IPS-11a (cell line): ENCODE data around the gene TRAF6.
A peak's percentile ranks its signal among the peaks of the same experiment; 100 is the strongest.
"Not testable (repeated sequence)": the region's sequence is repeated elsewhere in the genome, so short reads cannot be mapped to it uniquely, and the experiment has no call there.

ENCODE experiments used
- H3K4me3 ChIP-seq: one replicate; pipeline ENCODE4 v1.5.1; 2013; ENCODE audit warnings: low read depth, low read length, control low read depth

The TRAF6 gene

GRCh38 chr11:36509694-36510593 lies at the start of gene TRAF6:
TSS of gene TRAF6 (minus strand) at chr11:36510272. CDS start at chr11:36501515, 8,757 bp downstream.
- peak within 1 kb of the TSS; percentile 94 for H3K4me3 ChIP-seq

- no peak overlapping the region for H3K4me3 ChIP-seq
These were observed 48.7 kb upstream of the TRAF6 start for GRCh38 chr11:36558571-36559413.

GRCh38 chr11:36557991-36558390 lies 47.9 kb upstream of the TRAF6 start:
- H3K4me3 ChIP-seq = no peak overlapping the region

- not testable (repeated sequence) for H3K4me3 ChIP-seq
These were observed 47.3 kb upstream of the TRAF6 start for GRCh38 chr11:36557390-36557789.

- H3K4me3 ChIP-seq = no peak overlapping the region
These were observed 40.5 kb upstream of the TRAF6 start for GRCh38 chr11:36550385-36551115.

- H3K4me3 ChIP-seq = no peak overlapping the region
These were observed 30.9 kb upstream of the TRAF6 start for GRCh38 chr11:36540998-36541397.

- no peak overlapping the region for H3K4me3 ChIP-seq
These were observed 24.3 kb upstream of the TRAF6 start for GRCh38 chr11:36534276-36534840.

- no peak overlapping the region for H3K4me3 ChIP-seq
These were observed 23.0 kb upstream of the TRAF6 start for GRCh38 chr11:36532941-36533601.

GRCh38 chr11:36530840-36531239 lies 20.8 kb upstream of the TRAF6 start:
- no peak overlapping the region for H3K4me3 ChIP-seq

GRCh38 chr11:36513965-36514364 lies 3.9 kb upstream of the TRAF6 start:
- no peak overlapping the region for H3K4me3 ChIP-seq

- H3K4me3 ChIP-seq = no peak overlapping the region
These were observed 1.9 kb upstream of the TRAF6 start for GRCh38 chr11:36512016-36512415.

GRCh38 chr11:36511062-36511461 lies 990 bp upstream of the TRAF6 start:
- not testable (repeated sequence) for H3K4me3 ChIP-seq

- peak overlapping the region; percentile 94 for H3K4me3 ChIP-seq
These were observed 496 bp upstream of the TRAF6 start for GRCh38 chr11:36510594-36510942.

GRCh38 chr11:36509201-36509639 lies 852 bp downstream of the TRAF6 start:
- peak overlapping the region; percentile 94 for H3K4me3 ChIP-seq

GRCh38 chr11:36508743-36509142 lies 1.3 kb downstream of the TRAF6 start:
- H3K4me3 ChIP-seq = peak overlapping the region; percentile 94

GRCh38 chr11:36507824-36508489 lies 2.1 kb downstream of the TRAF6 start:
- H3K4me3 ChIP-seq = no peak overlapping the region

- no peak overlapping the region for H3K4me3 ChIP-seq
These were observed 8.8 kb downstream of the TRAF6 start for GRCh38 chr11:36501236-36501635.

GRCh38 chr11:36500315-36500721 lies 9.8 kb downstream of the TRAF6 start:
- no peak overlapping the region for H3K4me3 ChIP-seq

- no peak overlapping the region for H3K4me3 ChIP-seq
These were observed 10.8 kb downstream of the TRAF6 start for GRCh38 chr11:36499315-36499714.

GRCh38 chr11:36498721-36499120 lies 11.4 kb downstream of the TRAF6 start:
- no peak overlapping the region for H3K4me3 ChIP-seq
